H1 (cell line): Measurements from ENCODE around the gene FCRLB. TPM values are rescaled to one million over a fixed set of nuclear protein-coding genes. Genes with fewer than 3 reads are reported as not detected.
A peak's percentile ranks its signal among the peaks of the same experiment; 100 is the strongest.

Experiments used
- CTCF ChIA-PET: fragments of 300-600 bp; sonication (Branson Sonifier 250); formaldehyde crosslinking; loops from one replicate; lab custom pipeline; 2021; ENCODE audit not compliant: partially characterized antibody; lab: Charles Lee
- POLR2A ChIA-PET: fragments of 300-600 bp; sonication (Branson Sonifier 250); formaldehyde crosslinking; loops from one replicate; lab custom pipeline; 2021; ENCODE audit warnings: inconsistent platforms; ENCODE audit not compliant: partially characterized antibody; lab: Charles Lee
- DNase-seq, 2 experiments: peaks; one replicate each; pipeline versions ENCODE4 v3.0.0 to v3.0.0-alpha.2; 2010 to 2022; ENCODE audit warnings: low spot score in 2 of 2, low read depth in 1 of 2, mixed read lengths in 1 of 2
- FAIRE-seq: peaks from 2 replicates; lab custom pipeline; 2011; peaks lifted over from hg19 to GRCh38; lab: Jason Lieb, UNC
- H2AFZ ChIP-seq: 2 replicates; pipeline ENCODE4 v1.8.1; 2012; ENCODE audit warnings: low read length, inconsistent platforms
- H2AK5ac ChIP-seq: 2 replicates; pipeline ENCODE4 v1.6.1; 2013; ENCODE audit warnings: low read depth, low read length
- H2BK120ac ChIP-seq: replicated peaks from 2 replicates; pipeline ENCODE3; 2013; ENCODE audit warnings: low read depth, low read length, inconsistent platforms
- H2BK12ac ChIP-seq: 2 replicates; pipeline ENCODE4 v1.6.1; 2013; ENCODE audit warnings: low read depth, low read length
- H2BK15ac ChIP-seq: 2 replicates; pipeline ENCODE4 v1.6.1; 2013; ENCODE audit warnings: low read length
- H2BK20ac ChIP-seq: 2 replicates; pipeline ENCODE4 v1.6.1; 2013; ENCODE audit warnings: low read length
- H2BK5ac ChIP-seq: 2 replicates; pipeline ENCODE4 v1.6.1; 2013; ENCODE audit warnings: low read depth, low read length
- H3K14ac ChIP-seq: 2 replicates; pipeline ENCODE4 v1.6.1; 2013; ENCODE audit warnings: inconsistent platforms; ENCODE audit not compliant: insufficient read length
- H3K18ac ChIP-seq: 2 replicates; pipeline ENCODE4 v1.6.1; 2013; ENCODE audit warnings: low read length; ENCODE audit errors: extremely low read depth
- H3K23ac ChIP-seq: 2 replicates; pipeline ENCODE4 v1.6.1; 2013; ENCODE audit warnings: inconsistent platforms; ENCODE audit not compliant: insufficient read length
- H3K23me2 ChIP-seq: 2 replicates; pipeline ENCODE4 v1.6.1; 2013; ENCODE audit warnings: low read depth, low read length
- H3K27ac ChIP-seq: 2 replicates; pipeline ENCODE4 v1.6.1; 2011; ENCODE audit warnings: low read depth, low read length, inconsistent platforms
- H3K27me3 ChIP-seq, 4 experiments: replicated peaks in 1 of 4; 1 replicate in 1 of 4; 2 replicates in 3 of 4; pipeline versions ENCODE4 v1.6.1 to v1.8.1; 2011 to 2013; ENCODE audit warnings: low read length in 3 of 4, mild to moderate bottlenecking in 3 of 4, inconsistent platforms in 2 of 4, mixed read lengths in 2 of 4, moderate library complexity in 1 of 4; ENCODE audit not compliant: control insufficient read depth in 3 of 4, insufficient read depth in 3 of 4; ENCODE audit errors: extremely low read depth in 1 of 4
- H3K36me3 ChIP-seq, 4 experiments: 2 replicates each; pipeline versions ENCODE4 v1.6.1 to v1.8.1; 2011 to 2013; ENCODE audit warnings: mild to moderate bottlenecking in 4 of 4, low read length in 3 of 4, moderate library complexity in 2 of 4, control low read depth in 1 of 4, inconsistent platforms in 1 of 4; ENCODE audit not compliant: insufficient read depth in 4 of 4, control insufficient read depth in 2 of 4
- H3K4ac ChIP-seq: replicated peaks from 2 replicates; pipeline ENCODE3; 2013; ENCODE audit warnings: low read length, low read depth, mixed read lengths, inconsistent platforms; ENCODE audit not compliant: insufficient read length
- H3K4me1 ChIP-seq, 4 experiments: replicated peaks in 1 of 4; 1 replicate in 1 of 4; 2 replicates in 3 of 4; pipeline versions ENCODE4 v1.6.1 to v1.8.1; 2011 to 2013; ENCODE audit warnings: low read length in 3 of 4, inconsistent platforms in 2 of 4, mixed read lengths in 1 of 4; ENCODE audit not compliant: insufficient read depth in 4 of 4, control insufficient read depth in 3 of 4
- H3K4me2 ChIP-seq, 2 experiments: 2 replicates each; pipeline versions ENCODE4 v1.6.1 to v1.8.1; 2011 to 2013; ENCODE audit warnings: low read depth in 2 of 2, low read length in 2 of 2, control low read depth in 1 of 2, inconsistent platforms in 1 of 2, mild to moderate bottlenecking in 1 of 2; ENCODE audit not compliant: insufficient read depth in 1 of 2
- H3K4me3 ChIP-seq, 4 experiments: fragments of 200-600, 300-600 bp in 1 of 4; sonication (generic), shearing (Covaris generic), sonication (Bioruptor Twin) in 1 of 4; 2 replicates each; pipeline versions ENCODE4 v1.5.1 to v1.8.1; 2011 to 2016; ENCODE audit warnings: low read length in 4 of 4, low read depth in 3 of 4, control low read depth in 2 of 4, inconsistent platforms in 2 of 4, mild to moderate bottlenecking in 2 of 4, mixed read lengths in 1 of 4, moderate library complexity in 1 of 4; ENCODE audit not compliant: insufficient read depth in 2 of 4; ENCODE audit errors: extremely low read depth in 1 of 4
- H3K56ac ChIP-seq: replicated peaks from 2 replicates; pipeline ENCODE3; 2013; ENCODE audit warnings: low read depth, mild to moderate bottlenecking, mixed read lengths, low read length, inconsistent platforms; ENCODE audit not compliant: insufficient read length
- H3K79me1 ChIP-seq: 2 replicates; pipeline ENCODE4 v1.6.1; 2013; ENCODE audit warnings: low read depth, low read length, control low read depth
- H3K79me2 ChIP-seq, 2 experiments: 2 replicates each; pipeline versions ENCODE4 v1.6.1 to v1.8.1; 2012 to 2013; ENCODE audit warnings: low read length in 2 of 2, mild to moderate bottlenecking in 2 of 2, inconsistent platforms in 1 of 2; ENCODE audit not compliant: insufficient read depth in 2 of 2, control insufficient read depth in 1 of 2
- H3K9ac ChIP-seq, 4 experiments: replicated peaks in 1 of 4; 1 replicate in 1 of 4; 2 replicates in 3 of 4; pipeline versions ENCODE4 v1.6.1 to v1.8.1; 2011 to 2013; ENCODE audit warnings: low read depth in 3 of 4, low read length in 3 of 4, control low read depth in 2 of 4, mild to moderate bottlenecking in 2 of 4, moderate library complexity in 2 of 4, inconsistent platforms in 1 of 4; ENCODE audit errors: extremely low read depth in 1 of 4
- H3K9me3 ChIP-seq, 2 experiments: 2 replicates each; pipeline versions ENCODE4 v1.6.1 to v1.8.1; 2012 to 2013; ENCODE audit warnings: mild to moderate bottlenecking in 2 of 2, moderate library complexity in 2 of 2, control low read depth in 1 of 2, inconsistent platforms in 1 of 2, low read depth in 1 of 2, low read length in 1 of 2, mixed read lengths in 1 of 2; ENCODE audit not compliant: insufficient read depth in 2 of 2
- H4K20me1 ChIP-seq, 2 experiments: replicated peaks in 1 of 2; 2 replicates each; pipeline versions ENCODE3 to v1.8.1; 2011 to 2013; ENCODE audit warnings: inconsistent platforms in 2 of 2, low read length in 2 of 2, mild to moderate bottlenecking in 1 of 2; ENCODE audit not compliant: insufficient read depth in 2 of 2, control insufficient read depth in 1 of 2
- H4K5ac ChIP-seq: 2 replicates; pipeline ENCODE4 v1.6.1; 2013; ENCODE audit warnings: low read length, low read depth, mixed read lengths, inconsistent platforms; ENCODE audit not compliant: insufficient read length
- H4K8ac ChIP-seq: 2 replicates; pipeline ENCODE4 v1.8.0; 2013; ENCODE audit warnings: mild to moderate bottlenecking, moderate library complexity, low read length, inconsistent platforms; ENCODE audit not compliant: insufficient read depth; ENCODE audit errors: extremely low read depth
- H4K91ac ChIP-seq: replicated peaks from 2 replicates; pipeline ENCODE3; 2013; ENCODE audit warnings: low read length, mixed read lengths, inconsistent platforms; ENCODE audit not compliant: insufficient read length
- HDAC2 ChIP-seq, 2 experiments: fragments of 300-600 bp in 1 of 2; sonication (generic) in 1 of 2; IDR thresholded peaks; 2 replicates each; pipeline ENCODE4 v1.6.1; 2011 to 2012; ENCODE audit warnings: low read depth in 2 of 2, low read length in 2 of 2, mild to moderate bottlenecking in 2 of 2, moderate library complexity in 2 of 2, borderline replicate concordance in 1 of 2, inconsistent platforms in 1 of 2
- NANOG ChIP-seq: IDR thresholded peaks from 2 replicates; pipeline ENCODE4 v1.6.1; 2011; ENCODE audit warnings: low read length, low read depth, mild to moderate bottlenecking, inconsistent platforms; ENCODE audit not compliant: insufficient read depth, poor library complexity, severe bottlenecking
- RFX5 ChIP-seq: IDR thresholded peaks from 2 replicates; pipeline ENCODE4 v1.6.1; 2011; ENCODE audit warnings: low read depth, low read length, improper control_type of control experiment, borderline replicate concordance
- WGBS, 2 experiments: shearing (Covaris generic) in 1 of 2; methylation state at CpG; one replicate each; pipeline versions ENCODE4 v1.1.6 to v1.1.7; 2013 to 2015; ENCODE audit warnings: low lambda C conversion rate in 2 of 2, mixed read lengths in 2 of 2, inconsistent platforms in 1 of 2, low coverage in 1 of 2, missing lambda C conversion rate in 1 of 2; ENCODE audit not compliant: insufficient replicate concordance in 2 of 2, insufficient coverage in 1 of 2, insufficient read length in 1 of 2; ENCODE audit errors: extremely low coverage in 1 of 2, missing lambda C conversion rate in 1 of 2; 5-methylcytosine and 5-hydroxymethylcytosine counted together
- polyA plus RNA-seq, 7 experiments: library from polyadenylated mRNA; depleted of rRNA in 3 of 7; stranded (reverse) in 5 of 7; unstranded in 2 of 7; fragments of >200 nt in 5 of 7; fragments of 200-250 nt in 2 of 7; gene quantifications; 1 replicate in 5 of 7; 2 replicates in 1 of 7; 4 replicates in 1 of 7; pipeline versions ENCODE4 v1.2.1 to v1.2.3, GENCODE V29; 2011 to 2013; ENCODE audit warnings: missing spikeins in 2 of 7, mixed read lengths in 2 of 7
- total RNA-seq: library from RNA; stranded (reverse); fragmentation: NEBNext Ultra II Directional; extraction: Animal tissue kit (Norgen Biotek cat#: 25700); gene quantifications from 2 replicates; pipeline ENCODE4 v1.2.1, GENCODE V29; 2021

Gene FCRLB
- total and polyA plus RNA-seq, 2 of the 8 experiments (the other 6 are each of a cell fraction or from before 2014, with no cell fraction given): 0.14 to 0.24 TPM

GRCh38 chr1:161737625-161738024, 16.3 kb downstream of the FCRLB start:
- no peaks in the 10 kb centered on the region for H3K9me3 ChIP-seq
- H3K14ac ChIP-seq: no peak overlapping the region
- H4K20me1 ChIP-seq: peaks cover 0 to 1% of the 10 kb centered on the region in 2 experiments
- H3K4me3 ChIP-seq: peak overlapping the region in 1 of 4 experiments; percentile 19; a peak in 2 of 8 replicates
- H2BK120ac ChIP-seq: peak overlapping the region; percentile 71
- no peak overlapping the region for H2BK12ac ChIP-seq
- H2BK20ac ChIP-seq: no peak overlapping the region
- H3K79me1 ChIP-seq: no peaks in the 10 kb centered on the region
- peak overlapping the region; percentile 33 to 47 for H3K4me2 ChIP-seq
- peak overlapping the region; percentile 6; the same call in 1 of the 2 replicates for H2AFZ ChIP-seq
- no peak overlapping the region for H3K18ac ChIP-seq
- no peaks in the 10 kb centered on the region for H3K23me2 ChIP-seq
- H3K56ac ChIP-seq: no peak overlapping the region
- H2AK5ac ChIP-seq: no peak overlapping the region
- no peaks in the 10 kb centered on the region for H3K79me2 ChIP-seq
- FAIRE-seq (peak; percentile 39), DNase-seq (no peak)
- H3K36me3 ChIP-seq: no peaks in the 10 kb centered on the region
- ChIA-PET CTCF (interaction anchor here (0.7 to 10.3 kb wide), 20 partner anchors 10 to 1467 kb away, joined by 3 to 69 read pairs (median 4); partner anchors contain the start of gene DUSP12), POLR2A (interaction anchor here (0.6 to 4.8 kb wide), 3 partner anchors 11 to 126 kb away, joined by 3 to 27 read pairs (median 24); partner anchors contain the start of gene DUSP12)
- H3K27me3 ChIP-seq: no peaks in the 10 kb centered on the region
- H3K4ac ChIP-seq: no peak overlapping the region
- H3K9ac ChIP-seq: no peak overlapping the region
- no peak overlapping the region for H2BK5ac ChIP-seq
- H2BK15ac ChIP-seq: no peak overlapping the region
- H3K27ac ChIP-seq: no peak overlapping the region
- H4K5ac ChIP-seq: no peak overlapping the region
- H3K4me1 ChIP-seq: peaks cover 1 to 14% (median 4%) of the 10 kb centered on the region in 4 experiments; a peak in 4 of 7 replicates
- WGBS, 2 experiments: 6% methylated on average over 2 of the region's 2 CpGs; no CpG with 5 or more reads in 1 of the 2 experiments
- no peak overlapping the region for H4K8ac ChIP-seq
- no peak overlapping the region for H3K23ac ChIP-seq
- TF ChIP-seq NANOG: peak; percentile 65
- no peak for TF ChIP-seq RFX5
- TF ChIP-seq HDAC2 (IDR thresholded peaks at IDR 0.05; ENCODE audit: borderline replicate concordance in 1 of 2, low read depth in 2 of 2, low read length in 2 of 2): 0 out of 4 replicates have a peak, but pooled peaks of 1 of the 2 experiments have one; percentile 56
- no peak overlapping the region for H4K91ac ChIP-seq
